Upper lobe of right lung (tissue), 1 donor: Measurements from ENCODE around the gene SHB. TPM values are rescaled to one million over a fixed set of nuclear protein-coding genes. Genes with fewer than 3 reads are reported as not detected.
A peak's percentile ranks its signal among the peaks of the same experiment; 100 is the strongest.

Source experiments
- ATAC-seq: fragments of 200-7000 bp; cut with Tn5 transposase; one replicate; pipeline ENCODE4 v1.9.1; 2020; ENCODE audit warnings: mild to moderate bottlenecking, moderate library complexity
- DNase-seq: peaks from one replicate; pipeline ENCODE4 v3.0.0-alpha.2; 2020
- H3K27ac ChIP-seq: fragments of 200-600 bp; one replicate; pipeline ENCODE4 v1.8.0; 2022
- H3K27me3 ChIP-seq: fragments of 200-600 bp; one replicate; pipeline ENCODE4 v1.8.0; 2022; ENCODE audit warnings: mild to moderate bottlenecking
- H3K36me3 ChIP-seq: fragments of 200-600 bp; one replicate; pipeline ENCODE4 v1.8.0; 2022
- H3K4me1 ChIP-seq: fragments of 200-600 bp; one replicate; pipeline ENCODE4 v1.8.0; 2022
- H3K4me3 ChIP-seq: fragments of 200-600 bp; one replicate; pipeline ENCODE4 v1.8.0; 2022; ENCODE audit warnings: mild to moderate bottlenecking
- H3K9me3 ChIP-seq: fragments of 200-600 bp; one replicate; pipeline ENCODE4 v1.8.0; 2022
- CTCF ChIP-seq: fragments of 200-600 bp; IDR thresholded peaks from one replicate; pipeline ENCODE4 v1.8.0; 2022; ENCODE audit warnings: antibody characterized with exemption
- intact Hi-C: fragments of 100-400 bp; cut with DNase I; formaldehyde crosslinking; loops from one replicate; pipeline ENCODE4 v1.11.0; 2022
- total RNA-seq: library from RNA; stranded (reverse); fragmentation: NEBNext Ultra II Directional; extraction: Animal tissue kit (Norgen Biotek cat#: 25700); gene quantifications from one replicate; pipeline ENCODE4 v1.2.1, GENCODE V29; 2021
- donor health status: DM: no; HTN: yes; CAD: no; lungs with severe emphysema.

SHB gene
- total RNA-seq, 1 donor from 2014 or later = 33.4 TPM

- H3K4me1 ChIP-seq = peaks cover 39% of the 10 kb centered on the region
- peaks cover 19% of the 10 kb centered on the region for H3K36me3 ChIP-seq
- no peak for TF ChIP-seq CTCF
- no peaks in the 10 kb centered on the region for H3K9me3 ChIP-seq
- no peaks in the 10 kb centered on the region for H3K27me3 ChIP-seq
- H3K27ac ChIP-seq = no peak overlapping the region
- DNase-seq (no peak), ATAC-seq (no peak)
- no peak overlapping the region for H3K4me3 ChIP-seq
- intact Hi-C loops = no loop called here
These were observed 121.6 kb downstream of the SHB start for GRCh38 chr9:37947471-37947870.

DNA sequence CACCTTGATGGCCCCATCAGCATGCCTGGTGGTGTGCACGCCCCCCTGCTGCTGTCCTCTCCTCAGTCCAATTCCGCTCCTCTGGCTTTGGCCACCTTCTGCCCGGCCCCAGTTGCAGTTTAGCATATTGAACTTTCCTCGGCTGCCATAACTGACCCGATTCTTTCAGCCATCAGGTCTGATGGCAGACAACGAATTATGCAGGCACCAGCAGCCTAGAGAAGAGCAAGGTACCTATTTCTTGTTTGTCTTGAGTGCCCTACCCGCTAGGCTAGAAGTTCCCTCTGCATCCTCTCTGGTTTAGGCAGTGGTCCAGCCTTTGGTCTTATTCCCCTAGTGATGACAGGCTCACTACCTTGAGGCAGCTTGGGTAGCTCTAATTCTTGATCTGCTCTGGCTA lies 122.1 kb downstream of the SHB start:
- TF ChIP-seq CTCF = no peak
- H3K27ac ChIP-seq = no peak overlapping the region
- intact Hi-C loops = no loop called here
- H3K9me3 ChIP-seq = no peaks in the 10 kb centered on the region
- DNase-seq = no peak
- no peak overlapping the region for H3K4me3 ChIP-seq
- H3K36me3 ChIP-seq = peaks cover 19% of the 10 kb centered on the region
- ATAC-seq = no peak
- no peaks in the 10 kb centered on the region for H3K27me3 ChIP-seq
- H3K4me1 ChIP-seq = peaks cover 43% of the 10 kb centered on the region

- no peaks in the 10 kb centered on the region for H3K27me3 ChIP-seq
- no peaks in the 10 kb centered on the region for H3K9me3 ChIP-seq
- peaks cover 43% of the 10 kb centered on the region for H3K4me1 ChIP-seq
- intact Hi-C loops = no loop called here
- ATAC-seq = no peak
- peaks cover 19% of the 10 kb centered on the region for H3K36me3 ChIP-seq
- TF ChIP-seq CTCF = no peak
- H3K27ac ChIP-seq = peak overlapping the region; percentile 11
- no peak overlapping the region for H3K4me3 ChIP-seq
- DNase-seq = no peak
These were observed 123.0 kb downstream of the SHB start for GRCh38 chr9:37946041-37946440.

GRCh38 chr9:37944671-37945481 lies 124.2 kb downstream of the SHB start:
- Histone ChIP-seq H3K36me3 (peaks cover 19% of the 10 kb centered on the region), H3K27me3 (no peaks in the 10 kb centered on the region), H3K4me1 (peaks cover 43% of the 10 kb centered on the region), H3K4me3 (no peak overlapping the region), H3K9me3 (no peaks in the 10 kb centered on the region), H3K27ac (peak overlapping the region; percentile 55)
- no peak for TF ChIP-seq CTCF
- peak; percentile 4 for ATAC-seq
- DNase-seq = no peak
- intact Hi-C loops = no loop called here

DNA sequence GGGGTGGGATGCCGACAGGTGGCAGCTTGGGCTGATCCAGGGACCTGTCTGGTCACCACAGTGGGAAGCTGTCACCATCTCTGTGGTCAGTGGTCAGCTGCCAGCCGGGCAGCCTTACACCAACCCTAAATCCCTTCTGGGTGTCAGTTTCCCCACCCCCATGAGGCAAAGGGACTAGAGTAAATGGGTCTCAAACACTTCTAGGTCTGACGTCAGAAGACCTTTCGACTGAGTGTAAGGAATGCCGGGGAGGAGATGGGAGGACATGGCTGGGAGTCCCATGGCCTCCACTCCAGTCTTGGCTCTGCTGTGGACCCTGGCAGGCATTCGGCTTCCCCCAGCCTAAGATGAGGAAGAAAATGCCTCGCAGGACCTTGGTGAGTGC lies 124.8 kb downstream of the SHB start:
- H3K4me1 ChIP-seq = peaks cover 45% of the 10 kb centered on the region
- no peaks in the 10 kb centered on the region for H3K9me3 ChIP-seq
- H3K4me3 ChIP-seq = no peak overlapping the region
- TF ChIP-seq CTCF = no peak
- intact Hi-C loops = no loop called here
- peaks cover 19% of the 10 kb centered on the region for H3K36me3 ChIP-seq
- peak overlapping the region; percentile 55 for H3K27ac ChIP-seq
- no peaks in the 10 kb centered on the region for H3K27me3 ChIP-seq
- DNase-seq (no peak), ATAC-seq (no peak)
